Measurements from ENCODE around the gene MTR.

MTR gene

GRCh38 chr1:236872075-236872666, 77.1 kb downstream of the MTR start:
- peaks cover 40% of the 10 kb centered on the region for H3K36me3 ChIP-seq
- TF ChIP-seq, protein P1, sequence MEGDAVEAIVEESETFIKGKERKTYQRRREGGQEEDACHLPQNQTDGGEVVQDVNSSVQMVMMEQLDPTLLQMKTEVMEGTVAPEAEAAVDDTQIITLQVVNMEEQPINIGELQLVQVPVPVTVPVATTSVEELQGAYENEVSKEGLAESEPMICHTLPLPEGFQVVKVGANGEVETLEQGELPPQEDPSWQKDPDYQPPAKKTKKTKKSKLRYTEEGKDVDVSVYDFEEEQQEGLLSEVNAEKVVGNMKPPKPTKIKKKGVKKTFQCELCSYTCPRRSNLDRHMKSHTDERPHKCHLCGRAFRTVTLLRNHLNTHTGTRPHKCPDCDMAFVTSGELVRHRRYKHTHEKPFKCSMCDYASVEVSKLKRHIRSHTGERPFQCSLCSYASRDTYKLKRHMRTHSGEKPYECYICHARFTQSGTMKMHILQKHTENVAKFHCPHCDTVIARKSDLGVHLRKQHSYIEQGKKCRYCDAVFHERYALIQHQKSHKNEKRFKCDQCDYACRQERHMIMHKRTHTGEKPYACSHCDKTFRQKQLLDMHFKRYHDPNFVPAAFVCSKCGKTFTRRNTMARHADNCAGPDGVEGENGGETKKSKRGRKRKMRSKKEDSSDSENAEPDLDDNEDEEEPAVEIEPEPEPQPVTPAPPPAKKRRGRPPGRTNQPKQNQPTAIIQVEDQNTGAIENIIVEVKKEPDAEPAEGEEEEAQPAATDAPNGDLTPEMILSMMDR (IDR thresholded peaks at IDR 0.05; ENCODE audit: low read depth, low read length) = no peak

DNA sequence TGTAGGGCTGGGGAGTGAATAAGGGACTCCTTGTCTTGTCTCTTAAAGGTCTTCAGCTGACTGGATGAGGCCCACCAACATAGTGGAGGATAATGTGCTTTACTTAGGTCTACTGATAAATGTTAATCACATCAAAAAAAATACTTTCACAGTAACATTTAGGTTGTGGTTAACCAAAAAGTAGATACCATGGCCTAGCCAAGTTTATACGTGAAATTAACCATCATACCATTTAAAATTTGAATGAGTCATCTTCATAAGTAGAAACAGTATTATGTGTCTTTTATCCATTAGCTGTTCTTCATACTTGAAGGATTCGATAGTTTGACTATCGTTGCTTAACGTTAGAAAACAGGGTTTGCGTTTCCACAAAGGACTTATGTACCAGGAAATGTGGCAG, 80.9 kb downstream of the MTR start:
- Histone ChIP-seq H3K36me3 (peaks cover 23% of the 10 kb centered on the region), H3K27ac (no peak overlapping the region), H3K4me3 (ENCODE audit: low read depth, low read length) (no peak overlapping the region), H3K9me3 (ENCODE audit: severe bottlenecking) (no peaks in the 10 kb centered on the region), H3K27me3 (ENCODE audit: insufficient read depth, low read depth, severe bottlenecking) (no peaks in the 10 kb centered on the region)
- no peak for DNase-seq
- TF ChIP-seq, protein P1 (IDR thresholded peaks at IDR 0.05; ENCODE audit: low read depth, low read length) = no peak

More at GRCh38 chr1:236872075-236872666, 77.1 kb downstream of the MTR start:
- Histone ChIP-seq H3K27ac (no peak overlapping the region), H3K27me3 (ENCODE audit: insufficient read depth, low read depth, severe bottlenecking) (no peaks in the 10 kb centered on the region), H3K4me3 (ENCODE audit: low read depth, low read length) (no peak overlapping the region), H3K9me3 (ENCODE audit: severe bottlenecking) (no peaks in the 10 kb centered on the region)
- no peak for DNase-seq

- no peak for DNase-seq
- TF ChIP-seq, protein P1 (IDR thresholded peaks at IDR 0.05; ENCODE audit: low read depth, low read length) = no peak
- H3K4me3 ChIP-seq (ENCODE audit: low read depth, low read length) = no peak overlapping the region
- H3K36me3 ChIP-seq = peaks cover 23% of the 10 kb centered on the region
- no peaks in the 10 kb centered on the region for H3K9me3 ChIP-seq (ENCODE audit: severe bottlenecking)
- no peak overlapping the region for H3K27ac ChIP-seq
- no peaks in the 10 kb centered on the region for H3K27me3 ChIP-seq (ENCODE audit: insufficient read depth, low read depth, severe bottlenecking)
Measured at GRCh38 chr1:236877661-236878060, 82.6 kb downstream of the MTR start.

DNA sequence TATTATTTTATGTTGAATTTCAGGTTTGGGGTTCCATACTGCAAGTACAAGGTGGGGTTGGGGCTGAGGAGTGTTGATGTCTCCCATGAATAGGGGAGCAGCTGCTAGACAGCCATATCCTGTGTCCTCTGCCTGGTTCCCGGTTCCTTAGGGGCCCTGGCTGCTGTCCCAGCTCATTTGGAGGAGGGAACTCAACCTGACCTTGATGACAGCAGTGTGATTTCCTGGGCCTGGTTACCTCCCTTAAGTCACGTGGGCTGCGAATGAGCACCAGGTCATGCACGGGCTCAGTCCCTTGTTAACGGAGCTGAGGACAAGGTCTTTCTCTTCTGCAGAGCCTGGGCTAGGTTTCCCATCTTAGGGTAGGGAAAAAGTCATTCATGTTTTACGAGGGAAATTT, 85.1 kb downstream of the MTR start:
- Histone ChIP-seq H3K4me3 (ENCODE audit: low read depth, low read length) (no peak overlapping the region), H3K27me3 (ENCODE audit: insufficient read depth, low read depth, severe bottlenecking) (no peaks in the 10 kb centered on the region), H3K36me3 (peaks cover 14% of the 10 kb centered on the region), H3K27ac (no peak overlapping the region), H3K9me3 (ENCODE audit: severe bottlenecking) (no peaks in the 10 kb centered on the region)
- DNase-seq = no peak
- TF ChIP-seq, protein P1 (IDR thresholded peaks at IDR 0.05; ENCODE audit: low read depth, low read length) = no peak

GRCh38 chr1:236882678-236883077, 87.6 kb downstream of the MTR start:
- no peak for DNase-seq
- TF ChIP-seq, protein P1 (IDR thresholded peaks at IDR 0.05; ENCODE audit: low read depth, low read length) = no peak
- H3K36me3 ChIP-seq = peaks cover 18% of the 10 kb centered on the region
- H3K4me3 ChIP-seq (ENCODE audit: low read depth, low read length) = no peak overlapping the region
- H3K27me3 ChIP-seq (ENCODE audit: insufficient read depth, low read depth, severe bottlenecking) = no peaks in the 10 kb centered on the region
- no peaks in the 10 kb centered on the region for H3K9me3 ChIP-seq (ENCODE audit: severe bottlenecking)
- H3K27ac ChIP-seq = no peak overlapping the region

GRCh38 chr1:236886199-236886598, 91.1 kb downstream of the MTR start:
- Histone ChIP-seq H3K9me3 (ENCODE audit: severe bottlenecking) (no peaks in the 10 kb centered on the region), H3K4me3 (ENCODE audit: low read depth, low read length) (no peak overlapping the region), H3K27ac (no peak overlapping the region), H3K36me3 (peaks cover 24% of the 10 kb centered on the region), H3K27me3 (ENCODE audit: insufficient read depth, low read depth, severe bottlenecking) (no peaks in the 10 kb centered on the region)
- TF ChIP-seq, protein P1 (IDR thresholded peaks at IDR 0.05; ENCODE audit: low read depth, low read length) = no peak
- no peak for DNase-seq

Data from WERI-Rb-1 (cell line).